HCT116 (cell line): ENCODE measurements around the gene MYCBP2. TPM values are rescaled to one million over a fixed set of nuclear protein-coding genes. Genes with fewer than 3 reads are reported as not detected.

ENCODE experiments used
- ATAC-seq: fragments of 200-7000 bp; cut with Tn5 transposase; 2 replicates; pipeline ENCODE4 v1.9.1; 2020; ENCODE audit warnings: mild to moderate bottlenecking, moderate library complexity
- BruUV-seq: library from RNA; stranded (reverse); fragments of 400-500 nt; replicated peaks from 2 replicates; lab custom pipeline; 2021; lab: Mats Ljungman, UMichigan
- CTCF ChIA-PET: fragments of 300-600 bp; sonication (Branson Sonifier 250); formaldehyde crosslinking; loops from one replicate; lab custom pipeline; 2021; ENCODE audit warnings: antibody characterized with exemption; lab: Charles Lee
- POLR2A ChIA-PET: fragments of 300-600, 350-600 bp; sonication (Branson Sonifier 250); formaldehyde crosslinking; loops from one replicate; lab custom pipeline; 2021; ENCODE audit warnings: antibody characterized with exemption; lab: Charles Lee
- RAD21 ChIA-PET, 2 experiments: fragments of 300-600 bp; sonication (Branson Sonifier 250); formaldehyde crosslinking; loops; one replicate each; lab custom pipeline; 2023; ENCODE audit warnings: low total read pairs in 2 of 2; ENCODE audit not compliant: uncharacterized antibody in 2 of 2, unreplicated experiment in 2 of 2, low non-redundant PET in 1 of 2; lab: Charles Lee
- DNase-seq: peaks from one replicate; pipeline ENCODE4 v3.0.0-alpha.2; 2010; ENCODE audit warnings: low read depth, low spot score
- H2AFZ ChIP-seq: fragments of 200-600 bp; shearing (Covaris generic), sonication (generic); 2 replicates; pipeline ENCODE4 v1.6.1; 2017; ENCODE audit warnings: low read depth, mixed run types, mixed read lengths, antibody characterized with exemption, low read length; ENCODE audit not compliant: poor library complexity, severe bottlenecking
- H3K27ac ChIP-seq: 2 replicates; pipeline ENCODE4 v1.5.1; 2012; ENCODE audit warnings: low read depth, low read length
- H3K27me3 ChIP-seq: fragments of 200-600 bp; sonication (generic); 2 replicates; pipeline ENCODE4 v1.6.1; 2016; ENCODE audit warnings: mixed run types, low read length, mixed read lengths; ENCODE audit not compliant: insufficient read depth
- H3K36me3 ChIP-seq, 2 experiments: fragments of 200-500 bp in 1 of 2; fragments of 200-600 bp in 1 of 2; sonication (Bioruptor generic) in 1 of 2; sonication (generic) in 1 of 2; 2 replicates each; pipeline versions ENCODE4 v1.5.1 to v1.6.1; 2014 to 2016; ENCODE audit warnings: low read length in 2 of 2, inconsistent platforms in 1 of 2, mixed read lengths in 1 of 2, mixed run types in 1 of 2; ENCODE audit not compliant: insufficient read depth in 2 of 2, control insufficient read depth in 1 of 2
- H3K4me1 ChIP-seq, 2 experiments: fragments of 200-600 bp in 1 of 2; sonication (generic) in 1 of 2; 2 replicates each; pipeline versions ENCODE4 v1.5.1 to v1.6.1; 2012 to 2017; ENCODE audit warnings: low read length in 2 of 2, inconsistent platforms in 1 of 2, mild to moderate bottlenecking in 1 of 2, mixed read lengths in 1 of 2, mixed run types in 1 of 2, moderate library complexity in 1 of 2; ENCODE audit not compliant: insufficient read depth in 2 of 2, control insufficient read depth in 1 of 2
- H3K4me2 ChIP-seq: fragments of 200-600 bp; sonication (generic); 2 replicates; pipeline ENCODE4 v1.6.1; 2017; ENCODE audit warnings: mixed run types, low read length, mixed read lengths
- H3K4me3 ChIP-seq, 2 experiments: fragments of 200-600 bp in 1 of 2; sonication (generic) in 1 of 2; replicated peaks in 1 of 2; 2 replicates each; pipeline ENCODE4 v1.5.1; 2011 to 2016; ENCODE audit warnings: low read length in 2 of 2, control low read depth in 1 of 2, low read depth in 1 of 2, mild to moderate bottlenecking in 1 of 2, mixed read lengths in 1 of 2, mixed run types in 1 of 2
- H3K79me2 ChIP-seq: fragments of 200-600 bp; sonication (generic); 2 replicates; pipeline ENCODE4 v1.6.1; 2017; ENCODE audit warnings: mild to moderate bottlenecking, mixed run types, low read length, moderate library complexity, mixed read lengths; ENCODE audit not compliant: insufficient read depth
- H3K9ac ChIP-seq: fragments of 200-600 bp; sonication (generic); 2 replicates; pipeline ENCODE4 v1.6.1; 2016; ENCODE audit warnings: low read length, mixed read lengths
- H3K9me2 ChIP-seq: fragments of 200-600 bp; sonication (generic), shearing (Covaris generic); 2 replicates; pipeline ENCODE4 v1.6.1; 2017; ENCODE audit warnings: mixed run types, mild to moderate bottlenecking, moderate library complexity; ENCODE audit not compliant: insufficient read depth
- H3K9me3 ChIP-seq, 2 experiments: fragments of 200-500 bp in 1 of 2; fragments of 200-600 bp in 1 of 2; sonication (Bioruptor generic) in 1 of 2; sonication (generic) in 1 of 2; 2 replicates each; pipeline ENCODE4 v1.6.1; 2014 to 2017; ENCODE audit warnings: low read length in 2 of 2, mixed read lengths in 2 of 2, inconsistent platforms in 1 of 2, low read depth in 1 of 2, mild to moderate bottlenecking in 1 of 2, mixed run types in 1 of 2, moderate library complexity in 1 of 2; ENCODE audit not compliant: control insufficient read depth in 1 of 2, insufficient read depth in 1 of 2
- H4K20me1 ChIP-seq: fragments of 200-600 bp; sonication (generic), shearing (Covaris generic); 2 replicates; pipeline ENCODE4 v1.6.1; 2017; ENCODE audit warnings: mixed run types, mild to moderate bottlenecking, moderate library complexity; ENCODE audit not compliant: insufficient read depth
- CBX3 ChIP-seq: IDR thresholded peaks from 2 replicates; pipeline ENCODE4 v1.6.1; 2012; ENCODE audit warnings: low read depth
- CTCF ChIP-seq, 3 experiments: fragments of 200-600 bp in 1 of 3; sonication (generic) in 1 of 3; IDR thresholded peaks in 2 of 3; conservative IDR thresholded peaks in 1 of 3; 2 replicates each; pipeline ENCODE4 v1.5.1; 2012 to 2017; ENCODE audit warnings: low read depth in 2 of 3, low read length in 2 of 3, antibody characterized with exemption in 1 of 3, borderline replicate concordance in 1 of 3, control low read depth in 1 of 3, mild to moderate bottlenecking in 1 of 3, mixed read lengths in 1 of 3, mixed run types in 1 of 3, moderate library complexity in 1 of 3; ENCODE audit not compliant: insufficient read depth in 1 of 3
- EGR1 ChIP-seq: IDR thresholded peaks from 2 replicates; pipeline ENCODE4 v1.6.1; 2012; ENCODE audit warnings: low read depth
- ELF1 ChIP-seq: IDR thresholded peaks from 2 replicates; pipeline ENCODE4 v1.6.1; 2012; ENCODE audit warnings: low read depth, borderline replicate concordance
- EZH2 ChIP-seq: fragments of 200-600 bp; sonication (generic); IDR thresholded peaks from 2 replicates; pipeline ENCODE4 v1.6.1; 2017; ENCODE audit warnings: antibody characterized with exemption, mixed run types
- EZH2phosphoT487 ChIP-seq: fragments of 200-600 bp; IDR thresholded peaks from 2 replicates; pipeline ENCODE4 v1.6.1; 2018; ENCODE audit warnings: antibody characterized with exemption, borderline replicate concordance
- FOSL1 ChIP-seq: IDR thresholded peaks from 2 replicates; pipeline ENCODE4 v1.6.1; 2012; ENCODE audit warnings: low read depth
- JUND ChIP-seq: IDR thresholded peaks from 2 replicates; pipeline ENCODE4 v1.6.1; 2012
- POLR2A ChIP-seq: IDR thresholded peaks from 2 replicates; pipeline ENCODE4 v1.7.0; 2011; ENCODE audit warnings: borderline replicate concordance; ENCODE audit not compliant: insufficient read depth, insufficient read length; ENCODE audit errors: extremely low read depth
- POLR2AphosphoS5 ChIP-seq: IDR thresholded peaks from 2 replicates; pipeline ENCODE4 v1.6.1; 2011; ENCODE audit warnings: mild to moderate bottlenecking, low read depth, low read length, moderate library complexity
- RAD21 ChIP-seq: IDR thresholded peaks from 2 replicates; pipeline ENCODE4 v1.6.1; 2012; ENCODE audit warnings: low read depth, mild to moderate bottlenecking
- REST ChIP-seq: IDR thresholded peaks from 2 replicates; pipeline ENCODE4 v1.6.1; 2012; ENCODE audit warnings: low read depth
- SP1 ChIP-seq: IDR thresholded peaks from 2 replicates; pipeline ENCODE4 v1.6.1; 2012; ENCODE audit warnings: low read depth
- SRF ChIP-seq: IDR thresholded peaks from 2 replicates; pipeline ENCODE4 v1.6.1; 2012; ENCODE audit warnings: low read depth
- TCF7L2 ChIP-seq: IDR thresholded peaks from 2 replicates; pipeline ENCODE4 v1.7.0; 2011; ENCODE audit warnings: borderline replicate concordance, inconsistent platforms; ENCODE audit not compliant: insufficient read depth, insufficient read length; ENCODE audit errors: extremely low read depth
- YY1 ChIP-seq: IDR thresholded peaks from 2 replicates; pipeline ENCODE4 v1.6.1; 2011; ENCODE audit warnings: low read length, low read depth, moderate library complexity, mild to moderate bottlenecking; ENCODE audit not compliant: insufficient replicate concordance; ENCODE audit errors: extremely low read depth
- ZBTB33 ChIP-seq: IDR thresholded peaks from 2 replicates; pipeline ENCODE4 v1.6.1; 2011; ENCODE audit warnings: mild to moderate bottlenecking, low read length, moderate library complexity; ENCODE audit not compliant: insufficient replicate concordance; ENCODE audit errors: extremely low read depth
- intact Hi-C: fragments of 100-400 bp; cut with micrococcal nuclease; formaldehyde crosslinking; loops from 2 replicates; pipeline ENCODE4 v1.10.0; 2022
- total RNA-seq: library from RNA; stranded (reverse); gene quantifications from one replicate; pipeline ENCODE4 v1.2.1, GENCODE V29; 2021; ENCODE audit not compliant: unreplicated experiment
- TF ChIP-seq, protein P1 (sequence below): IDR thresholded peaks from 2 replicates; pipeline ENCODE4 v1.6.1; 2012

Gene MYCBP2
- total RNA-seq, 1 experiment from 2014 or later, result 48.5 TPM

DNA sequence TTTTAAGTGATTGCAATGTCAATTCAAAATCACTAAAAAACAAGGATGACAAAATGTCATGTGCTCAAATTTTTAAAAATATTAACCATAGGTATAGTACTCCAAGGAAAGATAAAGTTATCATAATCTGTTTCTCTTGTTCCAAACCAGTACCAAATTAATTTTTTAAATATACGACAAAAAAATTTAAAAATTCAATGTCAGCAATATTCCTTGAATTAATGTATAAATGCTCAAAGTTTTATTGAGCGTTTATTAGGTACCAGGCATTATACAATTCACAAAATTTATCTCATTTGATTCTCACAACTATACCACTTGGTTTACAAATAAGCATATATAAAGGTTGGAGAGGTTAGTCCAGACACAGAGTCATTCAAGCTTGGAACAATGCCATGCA, 64.7 kb downstream of the MYCBP2 start:
- CTCF ChIA-PET, result no interaction called here
- no peak overlapping the region for H3K4me3 ChIP-seq
- no peak for TF ChIP-seq EGR1
- TF ChIP-seq FOSL1, result no peak
- TF ChIP-seq REST, result no peak
- no peak for TF ChIP-seq POLR2AphosphoS5
- TF ChIP-seq YY1, result no peak
- TF ChIP-seq CTCF (IDR thresholded peaks at IDR 0.05 in 2 of 3, conservative IDR thresholded peaks at IDR 0.05 in 1 of 3; ENCODE audit: borderline replicate concordance in 1 of 3, insufficient read depth in 1 of 3, low read depth in 2 of 3, low read length in 2 of 3), result no peak
- TF ChIP-seq, protein P1, sequence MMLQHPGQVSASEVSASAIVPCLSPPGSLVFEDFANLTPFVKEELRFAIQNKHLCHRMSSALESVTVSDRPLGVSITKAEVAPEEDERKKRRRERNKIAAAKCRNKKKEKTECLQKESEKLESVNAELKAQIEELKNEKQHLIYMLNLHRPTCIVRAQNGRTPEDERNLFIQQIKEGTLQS, result no peak
- no peak for TF ChIP-seq ZBTB33
- TF ChIP-seq SP1, result no peak
- no peak for TF ChIP-seq POLR2A
- no peak for TF ChIP-seq RAD21
- no peak for TF ChIP-seq TCF7L2
- TF ChIP-seq ELF1, result no peak
- no peak for TF ChIP-seq EZH2
- TF ChIP-seq EZH2phosphoT487, result no peak
- TF ChIP-seq CBX3, result no peak
- no peak for TF ChIP-seq JUND
- TF ChIP-seq SRF, result no peak
- TF ChIP-seq, all 23 proteins: peak for 0
- H3K27ac ChIP-seq, result no peak overlapping the region
- no peaks in the 10 kb centered on the region for H3K79me2 ChIP-seq
- peaks cover 4 to 6% of the 10 kb centered on the region in 2 experiments; a peak in 1 of 4 replicates for H3K36me3 ChIP-seq
- intact Hi-C loops, result no loop called here
- H2AFZ ChIP-seq, result no peak overlapping the region
- no peak for DNase-seq
- H3K4me2 ChIP-seq, result no peak overlapping the region
- H3K27me3 ChIP-seq, result no peaks in the 10 kb centered on the region
- POLR2A ChIA-PET, result no interaction called here
- H3K4me1 ChIP-seq, result no peaks in the 10 kb centered on the region
- no peaks in the 10 kb centered on the region for H4K20me1 ChIP-seq
- H3K9ac ChIP-seq, result no peak overlapping the region
- BruUV-seq, result no TSS peak
- no peaks in the 10 kb centered on the region for H3K9me3 ChIP-seq
- ATAC-seq, result no peak
- H3K9me2 ChIP-seq, result no peaks in the 10 kb centered on the region
- RAD21 ChIA-PET, result no interaction called here
